DOHH2 (cell line): Measurements from ENCODE around the gene PTPN3.
"Not testable (repeated sequence)": the region's sequence is repeated elsewhere in the genome, so short reads cannot be mapped to it uniquely, and the experiment has no call there.

ENCODE experiments used
- H3F3A ChIP-seq: fragments of 200-600 bp; sonication (generic), shearing (Covaris generic); 2 replicates; pipeline ENCODE4 v1.6.0; 2016; ENCODE audit warnings: antibody characterized with exemption, mild to moderate bottlenecking; ENCODE audit not compliant: control insufficient read depth, insufficient read depth
- H3K27ac ChIP-seq: fragments of 200-600 bp; sonication (generic); 2 replicates; pipeline ENCODE4 v1.5.1; 2014; ENCODE audit warnings: low read depth, mild to moderate bottlenecking, low read length, moderate library complexity
- H3K27me3 ChIP-seq: fragments of 200-600 bp; sonication (generic); 2 replicates; pipeline ENCODE4 v1.6.1; 2014; ENCODE audit warnings: mild to moderate bottlenecking, low read length, mixed read lengths; ENCODE audit not compliant: control insufficient read depth
- H3K36me3 ChIP-seq: fragments of 200-600 bp; sonication (generic); 2 replicates; pipeline ENCODE4 v1.6.1; 2014; ENCODE audit warnings: mild to moderate bottlenecking, low read length, moderate library complexity, mixed read lengths; ENCODE audit not compliant: control insufficient read depth
- H3K4me1 ChIP-seq: fragments of 200-600 bp; sonication (generic); 2 replicates; pipeline ENCODE4 v1.6.1; 2014; ENCODE audit warnings: mild to moderate bottlenecking, low read length, mixed read lengths; ENCODE audit not compliant: control insufficient read depth
- H3K4me2 ChIP-seq: fragments of 200-600 bp; sonication (generic); 2 replicates; pipeline ENCODE4 v1.6.0; 2014; ENCODE audit warnings: mild to moderate bottlenecking, low read length, moderate library complexity
- H3K4me3 ChIP-seq: fragments of 200-600 bp; sonication (generic); 2 replicates; pipeline ENCODE4 v1.5.1; 2014; ENCODE audit warnings: mild to moderate bottlenecking, low read length, mixed read lengths
- H3K79me2 ChIP-seq: fragments of 200-600 bp; sonication (generic); 2 replicates; pipeline ENCODE4 v1.6.1; 2014; ENCODE audit warnings: mild to moderate bottlenecking, low read length, mixed read lengths; ENCODE audit not compliant: control insufficient read depth
- H3K9me2 ChIP-seq: fragments of 200-600 bp; sonication (generic); replicated peaks from 2 replicates; pipeline ENCODE4 v1.6.1; 2014; ENCODE audit warnings: mild to moderate bottlenecking, low read length, mixed read lengths; ENCODE audit not compliant: control insufficient read depth
- H3K9me3 ChIP-seq: fragments of 200-600 bp; sonication (generic); 2 replicates; pipeline ENCODE4 v1.6.1; 2014; ENCODE audit warnings: antibody characterized with exemption, low read length, mixed read lengths; ENCODE audit not compliant: control insufficient read depth, insufficient read depth
- H4K20me1 ChIP-seq: fragments of 200-600 bp; sonication (generic); 2 replicates; pipeline ENCODE4 v1.6.0; 2014; ENCODE audit warnings: low read depth, mild to moderate bottlenecking, antibody characterized with exemption, low read length, moderate library complexity; ENCODE audit not compliant: control insufficient read depth, insufficient read depth
- CTCF ChIP-seq: fragments of 200-600 bp; sonication (generic); IDR thresholded peaks from one replicate; pipeline ENCODE4 v1.5.1; 2014; ENCODE audit warnings: antibody characterized with exemption, mild to moderate bottlenecking, low read depth, low read length; ENCODE audit not compliant: poor library complexity, severe bottlenecking
- EZH2phosphoT487 ChIP-seq: fragments of 200-600 bp; sonication (generic); IDR thresholded peaks from 2 replicates; pipeline ENCODE4 v1.6.1; 2017; ENCODE audit warnings: borderline replicate concordance, mild to moderate bottlenecking, antibody characterized with exemption, low read length, moderate library complexity, mixed read lengths

PTPN3 gene

GRCh38 chr9:109537288-109537687 is 39.2 kb upstream of the PTPN3 start:
- TF ChIP-seq EZH2phosphoT487 (no peak), CTCF (no peak)
- Histone ChIP-seq H3K27me3 (peaks cover 6% of the 10 kb centered on the region; the same call in 1 of the 2 replicates), H3K27ac (no peak overlapping the region)

GRCh38 chr9:109536859-109537258 is 38.8 kb upstream of the PTPN3 start:
- Histone ChIP-seq H3K27me3 (peaks cover 6% of the 10 kb centered on the region; the same call in 1 of the 2 replicates), H3K9me2 (no peaks in the 10 kb centered on the region), H3K4me1 (no peaks in the 10 kb centered on the region), H3K4me2 (no peak overlapping the region), H3K79me2 (no peaks in the 10 kb centered on the region), H3F3A (no peaks in the 10 kb centered on the region), H3K9me3 (no peaks in the 10 kb centered on the region), H4K20me1 (no peaks in the 10 kb centered on the region), H3K4me3 (no peak overlapping the region), H3K36me3 (no peaks in the 10 kb centered on the region), H3K27ac (no peak overlapping the region)
- TF ChIP-seq EZH2phosphoT487 (no peak), CTCF (no peak)

More at GRCh38 chr9:109537288-109537687, 39.2 kb upstream of the PTPN3 start:
- H3K79me2 ChIP-seq: no peaks in the 10 kb centered on the region
- H3K4me2 ChIP-seq: no peak overlapping the region
- no peaks in the 10 kb centered on the region for H4K20me1 ChIP-seq
- H3K9me3 ChIP-seq: no peaks in the 10 kb centered on the region
- no peaks in the 10 kb centered on the region for H3K36me3 ChIP-seq
- H3F3A ChIP-seq: no peaks in the 10 kb centered on the region
- H3K4me3 ChIP-seq: no peak overlapping the region
- no peaks in the 10 kb centered on the region for H3K4me1 ChIP-seq
- no peaks in the 10 kb centered on the region for H3K9me2 ChIP-seq

- Histone ChIP-seq H3K27me3 (peaks cover 6% of the 10 kb centered on the region; the same call in 1 of the 2 replicates), H3K4me2 (no peak overlapping the region), H3K4me1 (no peaks in the 10 kb centered on the region), H3K9me3 (no peaks in the 10 kb centered on the region), H4K20me1 (no peaks in the 10 kb centered on the region), H3K9me2 (no peaks in the 10 kb centered on the region), H3K79me2 (no peaks in the 10 kb centered on the region), H3K36me3 (no peaks in the 10 kb centered on the region), H3K27ac (no peak overlapping the region), H3K4me3 (no peak overlapping the region), H3F3A (no peaks in the 10 kb centered on the region)
- TF ChIP-seq EZH2phosphoT487: no peak
- no peak for TF ChIP-seq CTCF
Observed at GRCh38 chr9:109535365-109535764, 37.3 kb upstream of the PTPN3 start.

GRCh38 chr9:109534151-109534550 is 36.0 kb upstream of the PTPN3 start:
- Histone ChIP-seq H3K4me2 (no peak overlapping the region), H3K9me2 (no peaks in the 10 kb centered on the region), H3K79me2 (no peaks in the 10 kb centered on the region), H3K27ac (no peak overlapping the region), H3F3A (no peaks in the 10 kb centered on the region), H3K9me3 (no peaks in the 10 kb centered on the region), H4K20me1 (no peaks in the 10 kb centered on the region), H3K27me3 (peaks cover 6% of the 10 kb centered on the region; the same call in 1 of the 2 replicates), H3K36me3 (no peaks in the 10 kb centered on the region), H3K4me1 (no peaks in the 10 kb centered on the region), H3K4me3 (no peak overlapping the region)
- no peak for TF ChIP-seq CTCF
- no peak for TF ChIP-seq EZH2phosphoT487

- H3K9me2 ChIP-seq, H3K4me1 ChIP-seq, H3K4me2 ChIP-seq, H3K4me3 ChIP-seq, H4K20me1 ChIP-seq, H3K36me3 ChIP-seq, H3K79me2 ChIP-seq, H3F3A ChIP-seq, H3K27ac ChIP-seq, H3K9me3 ChIP-seq, H3K27me3 ChIP-seq: not testable (repeated sequence)
Observed at GRCh38 chr9:109532652-109533051, 34.5 kb upstream of the PTPN3 start.
